ENCODE data around the gene NCAM1.

GRCh38 chr11:113263458-113264259 is 302.4 kb downstream of the NCAM1 start:
- TF ChIP-seq CTCF (IDR thresholded peaks at IDR 0.05) (no peak), POLR2AphosphoS5 (IDR thresholded peaks at IDR 0.05; ENCODE audit: insufficient read depth in 1 of 2, low read depth in 1 of 2) (no peak)

Measured in vagina (tissue), 2 donors.